HG03571 (cell line): ENCODE data around the gene OR6C75.
"Not testable (repeated sequence)": the region's sequence is repeated elsewhere in the genome, so short reads cannot be mapped to it uniquely, and the experiment has no call there.

Experiments
- ATAC-seq: cut with Tn5 transposase; IDR thresholded peaks from one replicate; pipeline ENCODE4 v1.9.1; 2021; ENCODE audit not compliant: unreplicated experiment

The OR6C75 gene

DNA sequence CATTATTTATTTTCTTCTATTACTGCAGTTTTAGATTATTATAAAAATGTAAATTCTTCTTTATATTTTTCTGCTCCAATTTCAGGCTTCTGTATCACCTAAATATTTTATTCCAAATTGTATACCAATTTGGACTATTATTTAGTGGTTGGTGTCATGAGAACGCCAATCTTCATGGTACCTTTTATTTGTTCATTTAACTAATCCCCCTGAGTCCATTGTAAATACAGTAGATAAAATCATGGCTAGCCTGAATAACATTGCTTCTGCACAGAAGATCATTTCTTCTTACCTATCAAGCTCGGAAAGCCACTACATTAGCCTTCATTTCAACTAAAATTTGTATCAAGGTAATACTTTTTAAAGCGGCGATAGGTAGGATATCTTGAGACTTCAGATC lies at the start of gene OR6C75:
Gene OR6C75, plus strand, starts transcription at position 301 of the 400 bp plus-strand sequence. CDS start 2,136 bp downstream, outside the sequence.
- no peak for ATAC-seq

DNA sequence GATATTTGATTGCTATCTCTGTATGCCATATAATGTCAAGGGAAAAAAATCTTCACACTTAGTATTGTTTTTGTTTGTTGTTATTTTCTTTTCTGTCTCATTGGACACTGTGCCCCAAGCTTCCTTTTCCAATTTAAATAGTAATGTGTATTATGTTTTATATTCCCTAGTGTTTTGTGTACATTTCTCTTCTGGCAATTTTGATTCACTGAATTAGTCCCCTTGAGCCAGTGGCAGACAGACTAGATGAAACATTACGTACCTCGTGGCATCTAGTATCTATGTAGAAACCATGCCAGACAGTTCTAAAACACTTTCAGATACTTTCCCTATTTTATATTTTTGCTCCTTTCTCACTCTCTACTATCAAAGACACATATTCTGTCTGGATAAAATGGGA lies 48.7 kb upstream of the OR6C75 start, which contains the start of gene OR6C1:
Gene OR6C1, plus strand, starts transcription at position 301 of the 400 bp plus-strand sequence. CDS start 6,257 bp downstream, outside the sequence.
- no peak for ATAC-seq

DNA sequence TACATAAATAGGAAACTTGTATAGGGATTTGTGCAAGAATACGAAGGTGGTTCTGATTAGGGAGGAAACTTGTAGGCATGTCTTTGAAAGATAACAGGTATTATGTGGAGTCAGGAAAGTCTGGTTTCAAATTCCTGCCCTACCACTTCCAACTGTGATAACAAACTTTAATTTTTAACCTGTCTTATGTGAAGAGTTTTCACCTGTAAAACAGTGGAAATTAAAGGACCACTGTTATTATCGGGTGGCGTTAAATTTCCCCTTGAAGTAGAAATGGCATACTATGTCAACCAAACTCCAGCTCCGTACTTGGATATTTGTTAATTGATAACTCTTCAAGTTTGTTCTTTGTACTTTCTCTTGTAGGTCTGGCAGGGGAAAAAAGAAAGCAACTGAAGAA lies 42.6 kb upstream of the OR6C75 start:
- no peak for ATAC-seq

DNA sequence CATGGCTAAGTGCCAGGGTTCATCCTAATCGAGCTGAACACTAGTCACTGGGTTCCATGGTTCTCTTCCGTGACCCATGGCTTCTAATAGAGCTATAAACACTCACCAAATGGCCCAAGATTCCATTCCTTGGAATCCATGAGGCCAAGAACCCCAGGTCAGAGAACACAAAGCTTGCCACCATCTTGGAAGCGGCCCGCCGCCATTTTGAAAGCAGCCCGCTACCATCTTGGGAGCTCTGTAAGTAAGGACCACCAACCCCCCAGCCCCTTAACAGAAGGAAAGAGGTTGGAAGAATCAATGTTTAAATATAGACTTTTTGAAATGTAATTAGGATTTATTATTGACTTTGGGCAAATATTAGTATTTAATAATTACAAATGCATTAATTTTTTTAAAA lies 37.0 kb upstream of the OR6C75 start:
- ATAC-seq, result not testable (repeated sequence)

DNA sequence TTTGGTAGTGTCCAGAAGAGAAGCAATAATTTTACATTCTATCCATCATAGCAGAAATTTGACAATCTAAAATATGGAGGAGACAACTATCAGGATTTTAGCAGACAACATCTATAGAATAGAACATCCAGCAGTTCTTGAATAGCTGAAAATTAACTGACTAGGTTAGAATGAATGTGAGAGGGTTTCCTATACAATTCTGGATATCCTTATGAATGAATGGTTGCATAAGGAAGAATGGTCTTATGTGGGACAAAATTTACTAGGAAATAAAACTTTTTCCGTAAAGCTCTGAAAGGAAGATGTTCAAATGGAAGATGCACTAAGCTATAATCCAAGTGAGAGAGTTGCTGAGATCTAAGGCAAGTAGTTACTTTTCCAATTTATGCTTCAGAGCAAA lies 32.3 kb upstream of the OR6C75 start, which contains the start of gene OR6C3:
Gene OR6C3, plus strand, starts transcription at position 301 of the 400 bp plus-strand sequence. CDS start 955 bp downstream, outside the sequence.
- no peak for ATAC-seq

DNA sequence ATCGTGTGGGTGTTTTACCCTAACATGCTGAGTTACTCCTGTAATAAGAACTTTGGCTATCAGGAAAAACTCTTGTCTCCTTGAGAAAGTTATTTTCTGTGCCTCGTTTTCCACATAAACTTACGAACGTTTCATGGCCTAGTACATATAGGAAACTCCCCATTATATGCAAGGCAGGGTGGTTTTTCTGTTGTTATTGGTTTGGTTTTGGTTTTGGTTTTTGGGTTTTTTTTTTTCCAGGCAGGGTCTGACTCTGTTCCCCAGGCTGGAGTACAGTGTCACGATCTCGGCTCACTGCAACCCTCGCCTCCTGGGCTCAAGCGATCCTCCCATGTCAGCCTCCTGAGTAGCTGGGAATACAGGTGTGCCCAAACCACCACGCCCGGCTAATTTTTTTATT lies 26.8 kb upstream of the OR6C75 start:
- ATAC-seq, result no peak

- not testable (repeated sequence) for ATAC-seq
Measured at GRCh38 chr12:55355338-55355737, 7.4 kb upstream of the OR6C75 start.

DNA sequence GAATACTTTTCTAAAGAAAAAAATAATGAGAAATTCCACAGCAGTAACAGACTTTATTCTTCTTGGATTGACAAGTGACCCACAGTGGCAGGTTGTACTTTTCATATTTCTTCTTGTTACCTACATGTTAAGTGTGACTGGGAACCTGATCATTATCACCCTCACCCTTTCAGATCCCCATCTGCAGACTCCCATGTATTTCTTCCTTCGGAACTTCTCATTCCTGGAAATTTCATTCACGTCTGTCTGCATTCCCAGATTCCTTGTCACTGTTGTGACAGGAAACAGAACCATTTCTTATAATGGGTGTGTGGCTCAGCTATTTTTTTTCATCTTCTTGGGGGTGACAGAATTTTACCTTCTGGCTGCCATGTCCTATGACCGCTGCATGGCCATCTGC lies 2.3 kb downstream of the OR6C75 start:
- no peak for ATAC-seq

DNA sequence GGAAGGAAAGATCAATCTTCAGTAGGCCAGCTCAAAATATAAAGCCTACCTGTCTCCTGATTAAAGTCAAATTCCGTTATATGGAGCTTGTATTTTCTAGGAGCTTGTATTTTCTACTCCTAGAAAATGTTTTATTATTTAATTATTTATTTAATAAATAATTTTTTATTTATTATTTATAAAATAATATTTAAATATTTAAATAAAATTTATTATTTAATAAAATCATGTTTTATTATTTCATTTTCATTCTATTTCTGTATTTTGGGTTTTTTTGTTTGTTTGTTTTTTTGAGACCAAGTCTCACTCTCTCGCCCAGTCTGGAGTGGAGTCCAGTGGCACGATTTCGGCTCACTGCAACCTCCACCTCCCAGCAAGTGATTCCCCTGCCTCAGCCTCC lies 9.7 kb downstream of the OR6C75 start:
- no peak for ATAC-seq

DNA sequence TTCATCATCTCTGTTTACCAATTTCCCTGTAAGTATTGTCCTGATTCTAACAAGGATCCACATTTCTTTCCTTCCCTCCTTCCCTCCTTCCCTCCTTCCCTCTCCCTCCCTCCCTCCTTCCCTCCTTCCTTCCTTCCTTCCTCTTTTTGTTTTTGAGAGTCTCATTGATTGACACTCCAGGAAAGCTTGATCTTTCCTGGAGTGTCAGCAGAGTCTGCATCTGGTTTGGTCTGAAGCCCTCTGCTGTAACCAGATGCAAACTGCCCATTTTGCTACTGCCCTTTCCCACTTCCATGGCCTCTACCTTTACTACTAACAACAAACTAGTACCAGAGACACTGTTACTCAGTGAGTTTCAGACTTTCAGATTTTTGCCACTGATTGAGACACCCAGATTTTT lies 23.1 kb downstream of the OR6C75 start:
- ATAC-seq, result no peak

DNA sequence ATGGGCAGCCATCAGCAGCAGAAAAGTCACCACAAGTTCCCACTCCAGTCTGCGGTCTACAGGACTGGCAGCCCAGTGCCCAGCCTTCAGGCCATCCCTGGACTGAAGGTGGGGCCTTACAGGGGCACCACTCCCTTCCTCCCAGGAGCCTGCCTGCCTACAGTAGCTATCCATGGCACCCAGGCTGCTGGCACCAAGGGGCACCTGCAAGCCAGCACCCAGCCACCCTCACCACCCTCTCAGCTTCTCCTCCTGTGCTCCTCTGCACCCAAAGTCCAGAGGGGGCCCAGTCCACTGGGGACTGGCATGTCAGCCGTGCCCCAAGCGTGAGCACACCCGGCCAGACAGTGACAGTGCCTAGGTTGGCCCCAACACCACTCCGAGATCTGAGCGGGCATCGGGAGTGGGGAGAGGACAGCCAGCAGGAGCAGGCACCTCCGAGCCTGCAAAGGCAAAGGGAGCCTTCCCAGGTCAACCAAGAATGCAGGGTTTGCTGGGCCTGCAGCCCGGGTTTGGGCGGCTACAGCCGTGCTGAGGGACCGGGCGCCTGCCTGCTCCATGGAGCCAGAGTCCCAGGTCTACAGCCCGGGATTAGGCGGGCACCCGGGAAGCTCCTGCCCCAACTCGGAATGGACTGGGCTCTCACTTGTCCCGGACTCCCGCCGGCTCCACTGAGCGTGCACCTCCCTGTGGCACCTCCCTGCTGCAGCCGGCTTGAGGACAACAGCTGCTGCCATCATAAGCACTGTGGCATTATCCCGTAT lies 29.4 kb downstream of the OR6C75 start:
- ATAC-seq, result no peak

GRCh38 chr12:55396326-55396725 lies 33.6 kb downstream of the OR6C75 start:
- no peak for ATAC-seq

- no peak for ATAC-seq
Measured at GRCh38 chr12:55400229-55400628, 37.5 kb downstream of the OR6C75 start, which contains the start of gene OR6C65. Gene OR6C65 (plus strand): TSS chr12:55400529. CDS start chr12:55400529, 0 bp downstream.

- ATAC-seq, result no peak
Measured at GRCh38 chr12:55407866-55408265, 45.1 kb downstream of the OR6C75 start.

DNA sequence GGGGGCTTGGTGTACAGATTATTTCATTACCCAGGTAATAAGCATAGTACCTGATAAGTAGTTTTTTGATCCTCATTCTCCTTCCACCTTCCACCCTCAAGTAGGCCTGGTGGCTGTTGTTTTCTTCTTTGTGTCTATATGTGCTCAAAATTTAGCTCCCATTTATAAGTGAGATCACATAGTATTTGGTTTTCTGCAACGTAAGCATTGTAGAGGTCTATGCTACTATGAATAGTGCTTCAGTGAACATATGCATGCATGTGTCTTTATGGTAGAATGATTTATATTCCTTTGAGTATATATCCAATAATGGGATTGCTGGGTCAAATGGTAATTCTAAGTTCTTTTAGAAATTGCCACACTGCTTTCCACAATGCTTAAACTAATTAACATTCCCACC lies 46.4 kb downstream of the OR6C75 start:
- ATAC-seq, result not testable (repeated sequence)

GRCh38 chr12:55412138-55412537 lies 49.4 kb downstream of the OR6C75 start:
- ATAC-seq, result not testable (repeated sequence)

GRCh38 chr12:55413498-55414388 lies 51.0 kb downstream of the OR6C75 start:
- not testable (repeated sequence) for ATAC-seq

- ATAC-seq, result not testable (repeated sequence)
Measured at GRCh38 chr12:55414396-55414823, 51.6 kb downstream of the OR6C75 start.

GRCh38 chr12:55414889-55415288 lies 52.1 kb downstream of the OR6C75 start:
- ATAC-seq, result peak; percentile 49

- ATAC-seq, result no peak
Measured at GRCh38 chr12:55416961-55417360, 54.2 kb downstream of the OR6C75 start.
